Measurements from ENCODE around the gene LAPTM5.

The LAPTM5 gene

GRCh38 chr1:30714025-30714424, 43.5 kb downstream of the LAPTM5 start:
- TF ChIP-seq ZNF274 (IDR thresholded peaks at IDR 0.05; ENCODE audit: low read depth, low read length), result no peak
- H3K4me3 ChIP-seq (ENCODE audit: low read length), result no peak overlapping the region

GRCh38 chr1:30713311-30713710, 44.3 kb downstream of the LAPTM5 start:
- no peak overlapping the region for H3K4me3 ChIP-seq (ENCODE audit: low read length)
- TF ChIP-seq ZNF274 (IDR thresholded peaks at IDR 0.05; ENCODE audit: low read depth, low read length), result no peak

- H3K4me3 ChIP-seq (ENCODE audit: low read length), result no peak overlapping the region
- no peak for TF ChIP-seq ZNF274 (IDR thresholded peaks at IDR 0.05; ENCODE audit: low read depth, low read length)
Measured at GRCh38 chr1:30712583-30712982, 45.0 kb downstream of the LAPTM5 start.

GRCh38 chr1:30710407-30710806, 47.2 kb downstream of the LAPTM5 start:
- H3K4me3 ChIP-seq (ENCODE audit: low read length), result no peak overlapping the region
- TF ChIP-seq ZNF274 (IDR thresholded peaks at IDR 0.05; ENCODE audit: low read depth, low read length), result no peak

DNA sequence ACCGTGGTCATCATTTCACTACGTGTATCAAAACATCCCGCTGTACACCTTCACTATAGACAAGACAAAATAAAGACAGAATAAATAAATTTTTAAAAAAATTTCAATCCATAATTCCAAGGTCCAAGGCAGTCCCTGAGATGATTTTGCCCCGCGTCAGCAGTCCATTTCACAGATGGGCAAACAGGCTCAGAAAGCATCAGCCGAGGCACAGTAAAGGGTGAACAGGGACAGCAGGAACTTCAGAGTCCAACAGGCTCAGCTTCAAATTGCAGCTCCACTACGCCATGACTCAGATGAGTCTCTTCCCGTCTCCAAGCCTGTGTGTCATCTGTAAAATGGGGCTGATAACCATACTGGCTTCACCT, 49.2 kb downstream of the LAPTM5 start:
- no peak overlapping the region for H3K4me3 ChIP-seq (ENCODE audit: low read length)
- no peak for TF ChIP-seq ZNF274 (IDR thresholded peaks at IDR 0.05; ENCODE audit: low read depth, low read length)

- no peak for TF ChIP-seq ZNF274 (IDR thresholded peaks at IDR 0.05; ENCODE audit: low read depth, low read length)
- no peak overlapping the region for H3K4me3 ChIP-seq (ENCODE audit: low read length)
Measured at GRCh38 chr1:30707412-30708360, 49.9 kb downstream of the LAPTM5 start.

- TF ChIP-seq ZNF274 (IDR thresholded peaks at IDR 0.05; ENCODE audit: low read depth, low read length), result no peak
- no peak overlapping the region for H3K4me3 ChIP-seq (ENCODE audit: low read length)
Measured at GRCh38 chr1:30706528-30706927, 51.0 kb downstream of the LAPTM5 start.

- no peak for TF ChIP-seq ZNF274 (IDR thresholded peaks at IDR 0.05; ENCODE audit: low read depth, low read length)
- no peak overlapping the region for H3K4me3 ChIP-seq (ENCODE audit: low read length)
Measured at GRCh38 chr1:30705698-30706097, 51.9 kb downstream of the LAPTM5 start.

GRCh38 chr1:30704765-30705509, 52.6 kb downstream of the LAPTM5 start:
- no peak for TF ChIP-seq ZNF274 (IDR thresholded peaks at IDR 0.05; ENCODE audit: low read depth, low read length)

DNA sequence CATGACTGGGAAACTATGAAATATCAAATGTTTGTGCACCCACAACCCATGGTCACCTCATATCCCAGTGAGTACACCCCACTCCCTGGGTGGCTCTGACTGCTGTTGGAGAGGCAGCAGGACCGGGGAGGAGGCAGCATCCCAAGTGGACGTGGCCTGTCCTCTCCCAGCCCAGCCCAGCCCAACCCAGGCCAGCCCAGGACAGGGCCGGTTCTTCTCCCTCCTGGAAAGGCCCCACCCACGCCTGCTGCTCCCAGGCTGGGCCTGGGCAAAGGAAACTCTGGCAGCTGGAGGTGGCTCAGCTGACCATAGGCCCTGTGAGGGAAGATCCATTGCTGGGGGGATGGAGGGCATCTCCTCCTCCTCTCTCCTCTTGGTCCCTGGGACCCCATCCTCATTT, 53.3 kb downstream of the LAPTM5 start:
- no peak for TF ChIP-seq ZNF274 (IDR thresholded peaks at IDR 0.05; ENCODE audit: low read depth, low read length)
- H3K4me3 ChIP-seq (ENCODE audit: low read length), result no peak overlapping the region

More at GRCh38 chr1:30704765-30705509, 52.6 kb downstream of the LAPTM5 start:
- H3K4me3 ChIP-seq (ENCODE audit: low read length), result no peak overlapping the region

GRCh38 chr1:30702823-30703222, 54.8 kb downstream of the LAPTM5 start:
- TF ChIP-seq ZNF274 (IDR thresholded peaks at IDR 0.05; ENCODE audit: low read depth, low read length), result no peak
- H3K4me3 ChIP-seq (ENCODE audit: low read length), result no peak overlapping the region

DNA sequence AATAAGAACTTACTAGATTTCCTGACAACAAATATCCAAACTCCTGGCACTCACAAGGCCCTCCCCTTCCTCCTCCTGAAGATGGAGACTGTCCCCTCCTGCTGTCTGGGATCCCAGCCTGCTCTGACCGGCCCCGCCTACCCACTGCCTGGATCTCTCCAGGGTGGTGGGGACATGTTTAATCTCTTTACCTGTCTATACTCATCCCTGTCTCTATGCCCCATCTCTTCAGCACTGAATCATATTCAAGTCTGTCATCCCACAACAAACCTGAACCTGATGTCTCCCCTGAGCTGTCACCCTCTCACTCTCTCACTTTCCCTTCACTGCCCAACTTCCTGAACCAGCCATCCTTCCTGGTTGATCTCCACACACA, 56.3 kb downstream of the LAPTM5 start:
- TF ChIP-seq ZNF274 (IDR thresholded peaks at IDR 0.05; ENCODE audit: low read depth, low read length), result no peak

DNA sequence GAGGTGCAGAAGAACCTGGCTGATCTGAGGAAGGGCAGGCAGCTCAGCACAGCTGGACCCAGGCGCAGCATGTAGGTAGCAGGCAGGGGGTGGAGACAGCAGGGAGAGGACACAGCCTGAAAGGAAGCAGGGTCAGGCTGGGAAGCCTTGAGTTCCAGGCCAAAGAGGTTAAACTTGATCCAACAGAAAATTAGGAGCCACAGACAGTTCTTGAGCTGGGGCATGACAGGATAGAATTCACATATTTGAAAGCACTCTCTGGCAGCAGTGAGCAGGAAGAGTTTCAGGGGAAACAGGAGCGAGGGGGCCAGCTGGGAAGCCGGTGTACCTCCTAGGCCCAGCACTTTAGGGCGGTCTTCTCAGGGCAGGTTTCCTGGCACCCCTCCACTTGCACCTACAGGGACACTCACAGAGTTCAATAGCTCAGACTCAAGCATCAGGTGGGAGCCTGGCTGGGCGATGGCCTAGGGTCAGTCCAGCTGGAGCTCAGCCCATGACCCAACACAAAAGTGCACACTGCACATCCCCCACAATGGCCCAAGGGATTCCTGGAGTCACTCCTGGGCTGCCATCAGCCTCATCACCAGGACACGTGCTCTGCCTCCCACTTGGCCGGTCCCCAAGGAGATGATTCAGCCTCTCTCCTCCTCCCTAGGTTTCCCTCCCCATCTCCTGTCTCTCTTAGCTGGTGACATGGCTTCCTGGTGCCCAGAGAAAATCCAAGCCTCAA, 56.9 kb downstream of the LAPTM5 start:
- TF ChIP-seq ZNF274 (IDR thresholded peaks at IDR 0.05; ENCODE audit: low read depth, low read length), result no peak
- no peak overlapping the region for H3K4me3 ChIP-seq (ENCODE audit: low read length)

More for the DNA sequence above, 56.3 kb downstream of the LAPTM5 start:
- no peak overlapping the region for H3K4me3 ChIP-seq (ENCODE audit: low read length)

GRCh38 chr1:30699762-30700161, 57.8 kb downstream of the LAPTM5 start:
- no peak overlapping the region for H3K4me3 ChIP-seq (ENCODE audit: low read length)
- no peak for TF ChIP-seq ZNF274 (IDR thresholded peaks at IDR 0.05; ENCODE audit: low read depth, low read length)

All from GM08714 (cell line).